ACHN (cell line): ENCODE measurements around the gene HSF5.

Experiments used
- DNase-seq: peaks from one replicate; pipeline ENCODE4 v3.0.0-alpha.2; 2015
- in situ Hi-C: cut with HindIII; loops from 2 replicates; pipeline ENCODE4 v1.10.0; 2017; ENCODE audit warnings: low sequenced_read_pairs, low pct_ligation_motif_present, low pct_unique_long_range_greater_than_20kb

HSF5 gene

GRCh38 chr17:58421711-58422110 lies 66.5 kb downstream of the HSF5 start:
- no peak for DNase-seq
- in situ Hi-C loops, result no loop called here

- in situ Hi-C loops, result no loop called here
Observed at GRCh38 chr17:58420827-58421226, 67.4 kb downstream of the HSF5 start.

GRCh38 chr17:58417300-58418092 lies 70.7 kb downstream of the HSF5 start, which contains the start of gene RNF43:
Gene RNF43, minus strand, starts transcription at chr17:58417534. Its CDS starts 1,957 bp downstream, at chr17:58415577.
- DNase-seq, result peak; percentile 88
- in situ Hi-C loops, result no loop called here

More at GRCh38 chr17:58420827-58421226, 67.4 kb downstream of the HSF5 start:
- no peak for DNase-seq

- no peak for DNase-seq
- in situ Hi-C loops, result no loop called here
Observed at GRCh38 chr17:58416937-58417299, 71.3 kb downstream of the HSF5 start.

GRCh38 chr17:58416396-58416795 lies 71.8 kb downstream of the HSF5 start:
- in situ Hi-C loops, result no loop called here
- DNase-seq, result no peak

- DNase-seq, result no peak
- in situ Hi-C loops, result no loop called here
Observed at GRCh38 chr17:58415371-58416055, 72.7 kb downstream of the HSF5 start.

GRCh38 chr17:58414596-58414997 lies 73.6 kb downstream of the HSF5 start:
- DNase-seq, result no peak
- in situ Hi-C loops, result no loop called here

GRCh38 chr17:58413684-58414083 lies 74.5 kb downstream of the HSF5 start:
- in situ Hi-C loops, result no loop called here
- no peak for DNase-seq

GRCh38 chr17:58412961-58413586 lies 75.1 kb downstream of the HSF5 start:
- no peak for DNase-seq
- in situ Hi-C loops, result no loop called here

GRCh38 chr17:58412064-58412703 lies 76.0 kb downstream of the HSF5 start:
- no peak for DNase-seq
- in situ Hi-C loops, result no loop called here

- in situ Hi-C loops, result no loop called here
- DNase-seq, result no peak
Observed at GRCh38 chr17:58411408-58411894, 76.8 kb downstream of the HSF5 start.

- DNase-seq, result no peak
- in situ Hi-C loops, result no loop called here
Observed at GRCh38 chr17:58410714-58411407, 77.3 kb downstream of the HSF5 start.

GRCh38 chr17:58409432-58409831 lies 78.8 kb downstream of the HSF5 start:
- in situ Hi-C loops, result no loop called here
- no peak for DNase-seq

- in situ Hi-C loops, result no loop called here
- no peak for DNase-seq
Observed at GRCh38 chr17:58403311-58403710, 84.9 kb downstream of the HSF5 start.

- peak; percentile 26 for DNase-seq
- in situ Hi-C loops, result no loop called here
Observed at GRCh38 chr17:58402679-58403078, 85.5 kb downstream of the HSF5 start.

- DNase-seq, result no peak
- in situ Hi-C loops, result no loop called here
Observed at GRCh38 chr17:58402047-58402446, 86.2 kb downstream of the HSF5 start.

GRCh38 chr17:58401287-58401686 lies 86.9 kb downstream of the HSF5 start:
- no peak for DNase-seq
- in situ Hi-C loops, result no loop called here

- in situ Hi-C loops, result no loop called here
- no peak for DNase-seq
Observed at GRCh38 chr17:58400826-58401225, 87.4 kb downstream of the HSF5 start.
